Anterior cingulate cortex (tissue), 58 donors: ENCODE measurements around the gene MICB.
"Not testable (repeated sequence)": the region's sequence is repeated elsewhere in the genome, so short reads cannot be mapped to it uniquely, and the experiment has no call there.

ENCODE experiments used
- DNase-seq, 58 donors: peaks; one replicate each; lab custom pipeline; 2025; lab: John Stamatoyannopoulos, UW

Gene MICB

DNA sequence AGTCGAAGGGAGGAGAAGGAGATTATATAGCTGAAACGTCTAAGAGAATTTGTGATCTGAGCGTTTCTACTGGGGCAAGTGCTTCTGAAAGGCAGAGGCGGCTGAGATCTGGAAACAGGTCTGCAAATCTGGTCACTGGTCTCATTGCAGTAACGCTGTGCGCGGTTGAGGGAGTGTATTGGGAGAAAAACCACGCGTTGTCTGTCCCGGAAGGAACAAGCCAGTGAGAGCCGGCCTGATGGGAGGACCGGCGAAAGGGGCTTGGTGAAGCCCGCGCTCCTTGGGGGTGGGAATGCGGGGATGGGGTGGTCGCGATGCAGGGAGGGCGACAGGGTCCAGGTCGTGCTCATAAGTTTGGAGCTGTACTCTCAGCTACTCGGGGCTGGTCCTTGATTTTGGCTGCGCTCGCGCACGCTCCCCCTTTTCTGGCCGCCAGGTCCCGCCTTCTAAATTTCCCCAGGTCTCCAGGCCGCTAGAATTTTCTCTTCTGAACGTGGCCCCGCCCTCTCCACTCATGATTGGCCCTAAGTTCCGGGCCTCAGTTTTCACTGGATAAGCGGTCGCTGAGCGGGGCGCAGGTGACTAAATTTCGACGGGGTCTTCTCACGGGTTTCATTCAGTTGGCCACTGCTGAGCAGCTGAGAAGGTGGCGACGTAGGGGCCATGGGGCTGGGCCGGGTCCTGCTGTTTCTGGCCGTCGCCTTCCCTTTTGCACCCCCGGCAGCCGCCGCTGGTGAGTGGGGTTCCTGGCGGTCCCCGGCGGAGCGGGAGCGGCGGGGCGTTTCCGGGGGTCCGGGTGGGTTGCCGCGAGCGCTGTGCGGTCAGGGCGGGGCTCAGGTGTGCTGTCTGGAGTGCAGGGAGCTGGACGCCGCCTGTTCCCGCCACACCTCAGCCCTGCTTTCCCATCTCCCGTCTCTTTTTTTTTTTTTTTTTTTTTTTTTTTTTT lies at the start of gene MICB:
Gene MICB, plus strand, starts transcription at position 615 of the 946 bp plus-strand sequence. Its CDS starts 49 bp downstream, at position 664.
- peak in 45 of 58 donors; percentile 3 to 71 (median 37) for DNase-seq

DNA sequence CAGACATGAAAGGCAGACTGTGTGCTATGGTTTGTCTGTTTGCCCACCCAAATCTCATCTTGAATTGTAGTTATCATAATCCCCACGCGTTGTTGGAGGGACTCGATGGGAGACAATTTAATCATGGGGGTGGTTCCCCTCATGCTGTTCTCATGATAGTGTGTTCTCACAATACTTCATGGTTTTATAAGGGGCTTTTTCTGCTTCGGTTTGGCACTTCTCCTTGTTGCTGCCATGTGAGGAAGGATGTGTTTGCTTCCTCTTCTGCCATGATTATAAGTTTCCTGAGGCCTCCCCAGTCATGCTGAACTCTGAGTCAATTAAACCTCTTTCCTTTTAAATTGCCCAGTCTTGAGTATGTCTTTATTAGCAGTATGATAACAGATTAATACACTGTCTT lies 47.2 kb upstream of the MICB start:
- DNase-seq, result no peak

DNA sequence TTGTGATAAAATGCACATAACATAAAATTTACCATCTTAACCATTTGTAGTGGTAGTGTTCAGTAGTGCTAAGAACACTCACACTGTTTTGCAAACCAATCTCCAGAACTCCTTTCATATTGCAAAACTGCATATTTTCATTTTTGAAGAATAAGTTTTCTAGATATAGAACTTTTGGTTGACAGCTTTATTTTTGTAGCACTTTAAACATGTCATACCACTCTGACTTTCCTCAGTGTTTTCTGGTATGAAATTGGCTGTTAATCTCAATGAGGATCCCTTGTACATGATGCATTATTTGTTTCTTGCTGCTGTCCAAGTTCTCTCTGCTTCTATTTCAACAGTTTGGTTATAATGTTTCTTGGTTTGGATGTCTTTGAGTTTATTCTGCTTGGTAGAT lies 45.1 kb upstream of the MICB start:
- DNase-seq, result no peak

DNA sequence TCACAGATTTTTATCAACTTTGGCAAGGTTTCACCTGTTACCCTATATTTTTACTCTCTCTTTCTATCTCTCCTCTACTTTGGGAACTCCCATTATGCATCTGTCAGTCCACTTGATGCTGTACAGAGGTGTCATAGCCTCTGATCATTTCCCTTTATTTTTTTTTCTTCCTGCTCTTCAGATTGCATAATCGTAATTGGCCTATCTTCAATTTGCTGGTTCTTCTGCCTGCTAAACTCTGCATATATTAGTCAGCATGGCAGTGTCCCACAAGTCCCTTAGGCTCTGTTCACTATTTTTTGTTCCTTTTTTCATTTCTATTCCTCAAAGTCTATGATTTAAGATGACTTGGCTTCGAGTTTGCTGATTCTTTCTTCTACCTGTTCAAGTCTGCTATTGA lies 44.7 kb upstream of the MICB start:
- DNase-seq, result no peak

DNA sequence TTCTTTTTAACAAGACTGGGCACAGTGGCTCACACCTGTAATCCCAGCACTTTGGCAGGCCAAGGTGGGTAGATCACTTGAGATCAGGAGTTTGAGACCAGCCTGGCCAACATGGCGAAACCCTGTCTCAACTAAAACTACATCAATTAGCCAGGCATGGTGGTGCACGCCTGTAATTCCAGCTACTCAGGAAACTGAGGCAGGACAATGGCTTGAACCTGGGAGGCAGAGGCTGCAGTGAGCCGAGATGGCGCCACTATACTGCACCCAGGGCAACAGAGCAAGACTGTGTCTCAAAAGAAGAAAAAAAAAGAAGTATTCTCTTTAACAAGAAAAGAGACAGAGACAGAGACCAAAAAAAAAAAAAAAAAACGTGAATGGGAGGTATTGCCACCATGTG lies 38.1 kb upstream of the MICB start:
- not testable (repeated sequence) for DNase-seq

DNA sequence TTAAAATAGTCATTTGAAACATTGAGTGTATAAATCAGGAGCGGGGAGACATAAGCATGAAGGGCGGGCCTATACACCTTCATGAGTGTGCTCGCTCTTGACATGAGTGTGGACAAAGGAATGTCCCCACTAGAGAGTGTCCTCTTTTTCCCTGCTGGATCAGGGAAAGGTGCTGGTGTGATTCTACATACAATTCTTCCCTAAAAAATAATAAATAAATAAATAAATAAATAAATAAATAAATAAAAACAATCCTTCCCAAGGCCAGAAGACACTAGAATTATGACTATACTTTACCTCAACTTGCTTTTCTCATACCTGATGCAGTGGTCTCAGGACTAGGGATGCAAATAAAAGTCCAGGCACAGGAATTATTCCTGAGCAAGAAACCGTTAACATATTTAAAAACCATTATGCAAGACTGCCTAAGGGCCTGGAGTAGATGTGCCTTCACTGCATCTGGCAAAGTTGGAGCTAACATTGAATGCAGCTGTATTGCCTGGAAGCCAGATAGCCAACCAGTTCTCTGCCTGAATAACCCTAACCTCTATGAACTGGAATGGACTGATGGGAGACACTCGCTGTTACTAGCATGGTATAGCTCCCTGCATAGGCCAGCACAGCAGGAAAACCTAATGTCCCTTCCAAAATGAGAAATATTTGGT lies 37.5 kb upstream of the MICB start:
- DNase-seq, result no peak

DNA sequence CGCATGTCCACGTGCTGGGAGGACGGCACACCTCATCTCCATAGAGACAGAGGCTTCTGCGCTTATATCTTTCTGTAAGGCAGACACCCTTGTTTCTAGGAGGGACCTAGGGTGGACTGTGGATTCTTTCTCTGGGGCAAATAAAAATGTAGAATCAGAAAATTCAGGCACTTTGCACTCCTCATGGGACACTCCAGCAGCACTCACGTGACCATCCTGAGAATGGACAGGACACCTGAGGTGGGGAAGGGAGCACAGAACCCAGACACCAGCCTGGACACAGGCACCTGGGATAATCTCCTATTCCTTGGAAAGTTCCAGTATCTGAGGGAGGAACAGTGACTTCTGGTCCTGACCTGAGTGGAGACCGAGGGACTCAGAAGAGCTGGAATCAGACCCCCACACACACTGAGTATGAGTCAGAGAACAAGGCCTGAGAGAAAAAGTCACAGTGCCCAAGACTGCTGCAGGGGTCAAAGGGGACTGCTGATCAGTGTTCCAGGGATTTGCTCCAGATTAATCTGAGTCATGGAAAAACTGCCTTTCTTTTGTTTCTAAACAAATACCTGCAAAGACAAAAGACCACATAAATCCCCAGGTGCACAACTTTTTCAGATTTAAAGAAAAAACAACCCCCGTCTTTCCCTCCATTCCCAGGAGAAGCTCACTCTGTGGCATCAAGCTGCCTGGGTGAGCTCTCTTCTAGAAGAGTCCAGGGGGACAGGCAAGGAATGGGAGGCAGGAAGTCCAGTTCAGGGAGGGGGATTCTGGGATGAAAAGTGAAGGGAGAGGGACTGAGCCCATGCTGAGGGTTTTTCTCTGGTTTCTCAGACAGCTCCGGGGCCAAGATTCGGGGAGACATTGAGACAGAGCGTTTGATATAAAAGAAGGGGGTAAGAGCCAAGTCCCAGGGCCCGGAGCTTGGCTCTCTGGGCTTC lies 35.6 kb upstream of the MICB start:
- DNase-seq, result peak in 1 of 58 donors; percentile 44

DNA sequence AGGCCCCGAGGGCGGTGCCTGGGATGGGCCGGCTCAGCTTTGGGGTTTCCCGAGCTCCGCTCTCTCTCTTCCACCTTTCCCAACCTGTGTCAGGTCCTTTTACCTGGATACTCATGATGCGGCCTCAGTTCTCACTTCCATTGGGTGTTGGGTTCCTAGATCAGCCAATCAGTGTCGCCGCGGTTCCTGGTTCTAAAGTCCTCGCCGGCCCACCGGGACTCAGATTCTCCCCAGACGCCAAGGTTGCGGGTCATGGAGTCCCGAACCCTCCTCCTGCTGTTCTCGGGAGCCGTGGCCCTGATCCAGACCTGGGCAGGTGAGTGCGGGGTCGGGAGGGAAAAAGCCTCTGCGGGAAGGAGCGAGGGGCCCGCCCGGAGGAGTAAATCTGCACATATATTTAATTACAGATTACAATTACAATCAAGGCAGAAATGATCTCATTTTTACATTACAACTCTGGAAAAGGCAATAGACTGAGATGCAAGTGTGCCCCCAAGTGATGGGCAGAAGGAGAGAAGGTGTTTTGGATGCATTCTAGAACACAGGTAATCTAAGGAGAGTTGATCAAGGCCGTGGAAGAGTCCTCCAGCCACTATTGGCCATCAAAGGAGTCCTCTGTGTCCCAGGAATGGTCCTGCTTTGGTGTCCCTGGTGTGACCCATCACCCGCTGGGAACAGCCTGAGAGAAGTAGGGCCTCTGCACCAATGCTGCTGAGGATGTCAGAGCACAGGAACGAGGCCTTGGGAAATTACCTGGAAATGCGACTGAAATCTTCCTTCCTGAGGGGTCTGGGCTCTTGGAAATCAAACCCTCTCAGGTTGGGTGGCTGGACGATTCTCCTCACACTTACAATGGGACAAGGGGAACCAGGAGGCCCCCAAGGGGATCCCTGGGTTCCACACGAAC lies 34.7 kb upstream of the MICB start:
- DNase-seq, result peak in 56 of 58 donors; percentile 6 to 86 (median 58)

DNA sequence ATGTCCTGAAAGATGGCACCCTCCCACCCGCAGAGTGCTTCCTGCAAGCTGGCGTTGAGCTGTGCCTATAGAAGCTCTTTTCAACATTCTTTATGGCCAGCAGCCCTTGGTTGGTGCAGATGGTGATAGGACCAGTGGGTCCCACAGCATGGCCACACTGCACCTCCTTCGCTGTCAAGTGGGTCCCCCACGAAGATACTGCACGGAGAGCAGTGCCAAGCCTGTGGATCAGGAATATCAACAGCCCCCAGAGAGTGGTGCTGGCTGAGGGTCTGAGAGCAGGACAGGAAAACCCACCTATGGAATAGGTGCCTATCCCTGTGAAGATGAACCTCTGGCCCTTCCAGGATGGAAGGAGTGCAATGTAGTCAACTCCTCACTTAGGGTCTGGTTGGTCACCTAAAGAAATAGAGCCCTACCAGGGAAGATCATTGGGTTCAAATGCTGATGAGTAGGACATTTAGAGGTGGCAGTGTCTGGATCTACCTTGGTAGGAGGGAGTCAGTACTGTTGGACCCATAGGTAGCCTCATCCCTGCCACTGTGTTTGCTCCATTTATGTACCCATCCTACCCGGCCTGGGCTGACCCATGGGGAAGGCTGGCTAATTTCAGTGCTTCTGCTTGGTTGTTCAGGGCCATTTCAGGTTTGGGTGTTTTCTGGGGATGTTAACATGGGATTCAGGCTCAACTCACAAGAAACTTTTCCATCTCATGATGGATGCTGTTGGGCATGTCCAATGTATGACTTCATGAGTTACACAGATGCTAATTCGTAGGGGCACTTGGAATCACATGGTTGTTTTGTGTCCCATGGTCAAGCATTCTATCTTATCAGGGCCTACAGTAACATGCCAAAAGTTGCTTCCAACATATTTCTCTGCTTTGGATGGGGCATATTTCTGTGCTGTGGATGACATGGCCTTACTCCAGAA lies 33.4 kb upstream of the MICB start:
- no peak for DNase-seq

DNA sequence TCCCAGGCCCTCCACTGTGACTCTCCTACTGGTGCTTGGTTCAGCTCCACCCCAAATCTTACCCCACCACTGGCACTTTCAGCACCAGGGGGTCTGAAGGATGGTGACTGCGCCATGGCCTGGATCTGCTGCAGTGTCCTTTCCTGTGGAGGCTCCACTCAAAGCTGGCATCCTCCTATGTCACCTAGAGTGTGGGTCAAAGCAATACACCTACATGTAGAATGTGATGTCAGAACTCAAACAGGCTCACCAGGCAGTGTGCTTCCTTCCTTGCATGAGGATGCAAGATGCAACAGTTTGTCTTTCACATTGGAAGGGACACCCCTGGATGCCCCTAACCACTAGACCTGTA lies 32.8 kb upstream of the MICB start:
- DNase-seq, result no peak

DNA sequence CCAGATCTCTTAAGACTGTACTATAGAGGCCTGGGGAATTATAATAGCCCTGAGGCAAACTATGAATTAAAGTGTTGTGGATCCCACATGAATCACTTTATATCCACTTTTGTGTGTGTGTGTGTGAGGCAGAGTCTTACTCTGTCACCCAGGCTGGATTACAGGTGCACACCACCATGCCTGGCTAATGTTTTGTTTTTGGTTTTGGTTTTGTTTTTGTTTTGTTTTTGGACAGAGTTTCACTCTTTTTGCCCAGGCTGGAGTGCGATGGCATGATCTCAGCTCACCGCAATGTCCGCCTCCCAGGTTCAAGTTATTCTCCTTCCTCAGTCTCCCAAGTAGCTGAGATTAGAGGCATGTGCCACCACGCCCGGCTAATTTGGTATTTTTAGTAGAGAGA lies 32.2 kb upstream of the MICB start:
- no peak for DNase-seq

DNA sequence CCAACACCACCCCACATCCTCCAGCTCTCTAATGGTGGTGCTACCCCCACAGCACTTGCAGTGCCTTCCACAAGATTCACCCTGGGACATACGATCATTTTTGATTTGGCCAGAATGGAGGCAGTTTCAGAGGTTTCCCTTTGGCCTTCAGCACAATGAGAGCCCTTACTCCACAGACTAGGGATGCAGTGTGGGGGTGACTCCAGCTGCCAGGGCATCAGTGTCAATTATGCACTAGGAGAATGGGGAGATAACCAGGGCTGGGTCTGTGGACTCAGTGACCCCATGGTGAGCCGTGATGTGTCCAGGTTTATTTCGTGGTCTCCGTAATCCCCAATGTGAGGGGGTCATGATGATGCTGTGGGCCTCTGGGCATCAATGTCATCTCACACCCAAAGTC lies 31.5 kb upstream of the MICB start:
- no peak for DNase-seq

DNA sequence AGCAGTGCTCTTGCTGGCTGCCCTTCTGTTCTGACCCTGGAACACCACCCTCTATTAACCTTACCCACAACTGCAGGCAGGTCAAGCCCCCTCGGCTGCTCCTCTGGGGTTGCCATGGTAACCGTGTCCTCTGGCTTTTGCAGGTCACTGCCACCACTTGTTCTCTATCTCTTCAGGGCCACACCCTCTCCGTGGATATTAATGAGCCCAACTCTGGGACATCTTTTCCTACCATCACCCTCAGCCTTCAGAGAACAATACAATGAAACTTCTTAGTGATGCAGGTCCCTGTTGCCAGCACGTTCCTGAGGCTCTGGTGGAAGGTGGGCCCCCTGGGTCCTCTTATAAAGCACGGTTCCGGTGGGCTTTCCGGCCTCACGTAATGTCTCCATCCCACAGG lies 30.8 kb upstream of the MICB start:
- no peak for DNase-seq

DNA sequence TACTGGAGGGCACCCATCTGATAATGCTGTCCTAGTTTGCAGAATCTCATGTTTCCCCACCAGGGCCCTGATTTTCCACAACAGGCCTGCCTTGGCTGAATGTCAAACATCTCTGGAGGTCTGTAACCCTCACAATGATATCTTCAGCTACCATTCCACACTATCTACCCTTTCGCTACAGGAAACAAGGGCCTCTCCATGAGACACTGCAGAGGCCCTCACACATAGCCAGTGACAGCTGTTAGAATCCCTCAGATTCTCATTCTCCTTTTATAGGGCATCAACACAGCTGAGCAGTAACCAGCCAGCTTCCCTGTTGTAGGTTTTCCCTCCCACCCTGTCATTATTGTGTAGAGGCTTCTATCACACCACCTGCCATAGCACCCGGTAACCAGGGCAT lies 29.6 kb upstream of the MICB start:
- no peak for DNase-seq

DNA sequence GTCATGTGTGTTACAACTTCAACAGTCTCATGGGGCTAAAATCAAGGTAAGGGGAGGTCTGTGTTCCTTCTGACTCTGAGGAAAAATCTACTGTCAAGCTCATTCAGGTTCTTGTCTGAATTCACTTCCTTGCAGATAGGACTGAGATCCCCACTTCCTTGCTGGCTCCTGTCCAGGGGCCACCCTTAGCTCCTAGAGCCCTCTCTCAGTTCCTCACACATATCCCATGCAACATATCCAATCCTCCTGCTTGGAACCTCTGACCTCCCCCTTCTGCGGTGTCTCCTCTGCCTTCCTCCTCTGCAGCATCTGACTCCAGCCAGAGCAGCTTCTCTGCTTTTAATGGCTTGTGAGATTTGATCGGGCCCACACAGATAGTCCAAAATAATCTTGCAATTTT lies 27.1 kb upstream of the MICB start:
- no peak for DNase-seq

DNA sequence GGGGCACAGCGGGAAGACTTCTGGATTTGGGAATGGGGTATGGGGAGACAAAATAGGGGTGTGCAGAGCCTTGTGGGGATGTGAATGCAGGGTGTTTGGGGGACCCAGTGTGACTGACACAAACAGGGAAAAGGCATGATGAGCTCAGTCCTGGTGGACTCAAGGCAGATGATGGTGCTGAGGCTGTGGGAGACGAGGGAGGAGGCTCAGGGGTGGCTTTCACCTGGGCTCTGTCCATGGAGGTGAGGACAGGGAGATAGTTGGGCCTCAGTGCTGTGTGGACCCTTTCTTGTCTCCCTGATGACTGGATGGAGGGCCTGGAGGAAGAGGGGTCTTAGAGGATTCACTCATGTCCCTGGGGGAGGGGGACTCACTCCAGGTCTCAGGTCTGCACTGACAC lies 26.2 kb upstream of the MICB start:
- no peak for DNase-seq

DNA sequence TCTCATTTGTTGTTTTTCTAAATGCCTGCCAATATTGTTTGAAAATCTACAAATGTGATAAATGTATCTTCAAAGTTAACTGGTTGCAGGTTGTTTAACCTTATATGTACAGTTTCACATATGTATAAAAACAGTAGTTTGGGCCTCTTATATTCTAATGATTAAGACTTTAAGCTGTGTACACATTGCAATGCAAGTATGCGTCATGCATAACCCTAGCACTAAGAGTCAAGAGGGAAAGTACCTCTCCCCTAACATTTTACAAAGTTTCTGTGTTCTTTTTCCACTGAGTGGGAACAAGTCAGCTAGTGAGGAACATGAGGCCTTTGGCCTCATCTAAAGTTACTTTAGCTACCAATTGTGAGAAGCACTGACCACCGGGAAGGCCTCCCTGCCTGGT lies 25.7 kb upstream of the MICB start:
- DNase-seq, result no peak

DNA sequence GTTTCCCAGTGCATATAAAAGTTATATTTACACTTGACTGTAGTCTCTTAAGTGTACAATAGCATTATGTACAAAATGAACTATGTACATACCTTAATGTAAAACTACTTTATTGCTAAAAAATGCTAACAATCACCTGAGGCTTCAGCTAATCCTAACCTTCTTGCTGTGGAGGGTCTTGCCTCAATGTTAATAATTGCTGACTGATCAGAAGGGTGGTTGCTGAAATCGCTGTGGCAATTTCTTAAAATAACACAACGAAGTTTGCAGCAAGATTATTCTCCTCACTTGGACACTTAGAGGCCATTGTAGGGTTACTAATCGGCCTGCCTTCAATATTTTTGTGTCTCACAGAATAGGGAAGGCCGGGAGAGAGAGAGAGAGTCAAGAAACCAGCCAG lies 24.7 kb upstream of the MICB start:
- no peak for DNase-seq
